NB4 (cell line): ENCODE data around the gene GLCE.

Experiments
- MYC ChIP-seq: IDR thresholded peaks from 2 replicates; pipeline ENCODE4 v1.6.1; 2011; ENCODE audit warnings: low read depth, low read length
- TF ChIP-seq, protein P1 (sequence below): IDR thresholded peaks from one replicate; pipeline ENCODE4 v1.5.1; 2012; ENCODE audit warnings: low read depth, low read length
- TF ChIP-seq, protein P2 (sequence below): IDR thresholded peaks from 2 replicates; pipeline ENCODE4 v1.6.1; 2011; ENCODE audit warnings: low read depth, low read length

DNA sequence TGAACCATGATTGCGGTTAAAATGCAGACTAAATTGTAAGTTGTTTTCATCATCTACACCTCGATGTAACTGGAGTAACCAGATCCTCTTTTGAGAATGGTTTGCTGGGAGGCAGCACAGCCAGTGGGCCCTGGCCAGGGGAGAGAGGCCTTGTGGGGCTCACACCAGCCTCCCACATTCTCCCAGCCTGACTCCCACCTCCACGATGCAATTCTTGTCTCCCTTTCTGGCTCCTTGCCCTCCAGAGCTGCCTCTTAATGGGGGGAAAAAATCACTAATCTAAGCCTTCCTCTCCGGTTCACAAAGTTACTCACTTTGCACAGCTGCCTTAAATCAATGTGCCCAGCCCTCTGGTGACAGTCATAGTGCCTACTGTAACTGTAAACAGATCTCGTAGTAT, 120.3 kb downstream of the GLCE start:
- TF ChIP-seq MYC, result no peak
- TF ChIP-seq, protein P1, sequence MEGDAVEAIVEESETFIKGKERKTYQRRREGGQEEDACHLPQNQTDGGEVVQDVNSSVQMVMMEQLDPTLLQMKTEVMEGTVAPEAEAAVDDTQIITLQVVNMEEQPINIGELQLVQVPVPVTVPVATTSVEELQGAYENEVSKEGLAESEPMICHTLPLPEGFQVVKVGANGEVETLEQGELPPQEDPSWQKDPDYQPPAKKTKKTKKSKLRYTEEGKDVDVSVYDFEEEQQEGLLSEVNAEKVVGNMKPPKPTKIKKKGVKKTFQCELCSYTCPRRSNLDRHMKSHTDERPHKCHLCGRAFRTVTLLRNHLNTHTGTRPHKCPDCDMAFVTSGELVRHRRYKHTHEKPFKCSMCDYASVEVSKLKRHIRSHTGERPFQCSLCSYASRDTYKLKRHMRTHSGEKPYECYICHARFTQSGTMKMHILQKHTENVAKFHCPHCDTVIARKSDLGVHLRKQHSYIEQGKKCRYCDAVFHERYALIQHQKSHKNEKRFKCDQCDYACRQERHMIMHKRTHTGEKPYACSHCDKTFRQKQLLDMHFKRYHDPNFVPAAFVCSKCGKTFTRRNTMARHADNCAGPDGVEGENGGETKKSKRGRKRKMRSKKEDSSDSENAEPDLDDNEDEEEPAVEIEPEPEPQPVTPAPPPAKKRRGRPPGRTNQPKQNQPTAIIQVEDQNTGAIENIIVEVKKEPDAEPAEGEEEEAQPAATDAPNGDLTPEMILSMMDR, result no peak
- TF ChIP-seq, protein P2, sequence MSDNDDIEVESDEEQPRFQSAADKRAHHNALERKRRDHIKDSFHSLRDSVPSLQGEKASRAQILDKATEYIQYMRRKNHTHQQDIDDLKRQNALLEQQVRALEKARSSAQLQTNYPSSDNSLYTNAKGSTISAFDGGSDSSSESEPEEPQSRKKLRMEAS, result no peak
